ENCODE measurements around the gene HTRA1. TPM values are rescaled to one million over a fixed set of nuclear protein-coding genes. Genes with fewer than 3 reads are reported as not detected.

HTRA1 gene
- polyA plus RNA-seq, 1 donor from 2014 or later: 1.4 TPM

DNA sequence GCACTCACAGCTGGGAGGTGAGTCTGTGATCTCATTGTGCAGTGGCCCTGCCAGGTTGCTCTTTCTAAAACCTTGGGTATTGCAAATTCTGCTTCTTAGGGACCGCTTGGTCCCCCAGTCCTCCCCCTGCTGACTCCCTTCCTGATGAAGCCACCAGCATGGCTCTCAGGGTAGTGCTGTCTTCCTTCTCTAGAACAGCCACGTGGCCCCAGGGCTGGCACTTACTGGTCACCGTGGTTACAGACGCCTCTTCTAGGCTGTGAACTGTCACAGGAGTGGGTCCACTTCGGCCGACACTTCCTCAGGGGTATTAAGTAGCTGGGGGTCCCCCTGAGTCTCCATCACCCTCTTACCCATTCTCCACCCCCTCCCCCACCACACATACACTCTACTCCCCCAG, 2.7 kb upstream of the HTRA1 start:
- Histone ChIP-seq H3K9me2 (ENCODE audit: insufficient read depth, low read length) (no peaks in the 10 kb centered on the region), H2AFZ (ENCODE audit: low read depth, low read length) (no peak overlapping the region), H3K79me2 (replicated peaks; ENCODE audit: insufficient read depth, low read length) (no peaks in the 10 kb centered on the region), H3K9me3 (ENCODE audit: low read length) (no peaks in the 10 kb centered on the region), H3K4me3 (ENCODE audit: low read length) (no peak overlapping the region), H3K36me3 (ENCODE audit: insufficient read depth, low read length) (no peaks in the 10 kb centered on the region), H3K27me3 (ENCODE audit: insufficient read depth, low read depth, low read length) (peaks cover 41% of the 10 kb centered on the region), H4K20me1 (ENCODE audit: insufficient read depth) (no peaks in the 10 kb centered on the region), H3K27ac (ENCODE audit: low read length) (no peak overlapping the region), H3F3A (ENCODE audit: insufficient read depth, low read length, poor library complexity, severe bottlenecking) (no peaks in the 10 kb centered on the region), H3K4me2 (ENCODE audit: low read length) (no peak overlapping the region), H3K9ac (ENCODE audit: low read length) (no peak overlapping the region)
- no peak for TF ChIP-seq POLR2AphosphoS5 (IDR thresholded peaks at IDR 0.05)
- no peak for TF ChIP-seq TAF1 (IDR thresholded peaks at IDR 0.05; ENCODE audit: low read depth)
- TF ChIP-seq, protein P1, sequence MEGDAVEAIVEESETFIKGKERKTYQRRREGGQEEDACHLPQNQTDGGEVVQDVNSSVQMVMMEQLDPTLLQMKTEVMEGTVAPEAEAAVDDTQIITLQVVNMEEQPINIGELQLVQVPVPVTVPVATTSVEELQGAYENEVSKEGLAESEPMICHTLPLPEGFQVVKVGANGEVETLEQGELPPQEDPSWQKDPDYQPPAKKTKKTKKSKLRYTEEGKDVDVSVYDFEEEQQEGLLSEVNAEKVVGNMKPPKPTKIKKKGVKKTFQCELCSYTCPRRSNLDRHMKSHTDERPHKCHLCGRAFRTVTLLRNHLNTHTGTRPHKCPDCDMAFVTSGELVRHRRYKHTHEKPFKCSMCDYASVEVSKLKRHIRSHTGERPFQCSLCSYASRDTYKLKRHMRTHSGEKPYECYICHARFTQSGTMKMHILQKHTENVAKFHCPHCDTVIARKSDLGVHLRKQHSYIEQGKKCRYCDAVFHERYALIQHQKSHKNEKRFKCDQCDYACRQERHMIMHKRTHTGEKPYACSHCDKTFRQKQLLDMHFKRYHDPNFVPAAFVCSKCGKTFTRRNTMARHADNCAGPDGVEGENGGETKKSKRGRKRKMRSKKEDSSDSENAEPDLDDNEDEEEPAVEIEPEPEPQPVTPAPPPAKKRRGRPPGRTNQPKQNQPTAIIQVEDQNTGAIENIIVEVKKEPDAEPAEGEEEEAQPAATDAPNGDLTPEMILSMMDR (IDR thresholded peaks at IDR 0.05; ENCODE audit: poor library complexity, severe bottlenecking): no peak
- no peak for TF ChIP-seq SMC3 (conservative IDR thresholded peaks at IDR 0.05; ENCODE audit: poor library complexity)
- TF ChIP-seq MXI1 (conservative IDR thresholded peaks at IDR 0.05; ENCODE audit: poor library complexity, severe bottlenecking): no peak
- TF ChIP-seq, protein P2, sequence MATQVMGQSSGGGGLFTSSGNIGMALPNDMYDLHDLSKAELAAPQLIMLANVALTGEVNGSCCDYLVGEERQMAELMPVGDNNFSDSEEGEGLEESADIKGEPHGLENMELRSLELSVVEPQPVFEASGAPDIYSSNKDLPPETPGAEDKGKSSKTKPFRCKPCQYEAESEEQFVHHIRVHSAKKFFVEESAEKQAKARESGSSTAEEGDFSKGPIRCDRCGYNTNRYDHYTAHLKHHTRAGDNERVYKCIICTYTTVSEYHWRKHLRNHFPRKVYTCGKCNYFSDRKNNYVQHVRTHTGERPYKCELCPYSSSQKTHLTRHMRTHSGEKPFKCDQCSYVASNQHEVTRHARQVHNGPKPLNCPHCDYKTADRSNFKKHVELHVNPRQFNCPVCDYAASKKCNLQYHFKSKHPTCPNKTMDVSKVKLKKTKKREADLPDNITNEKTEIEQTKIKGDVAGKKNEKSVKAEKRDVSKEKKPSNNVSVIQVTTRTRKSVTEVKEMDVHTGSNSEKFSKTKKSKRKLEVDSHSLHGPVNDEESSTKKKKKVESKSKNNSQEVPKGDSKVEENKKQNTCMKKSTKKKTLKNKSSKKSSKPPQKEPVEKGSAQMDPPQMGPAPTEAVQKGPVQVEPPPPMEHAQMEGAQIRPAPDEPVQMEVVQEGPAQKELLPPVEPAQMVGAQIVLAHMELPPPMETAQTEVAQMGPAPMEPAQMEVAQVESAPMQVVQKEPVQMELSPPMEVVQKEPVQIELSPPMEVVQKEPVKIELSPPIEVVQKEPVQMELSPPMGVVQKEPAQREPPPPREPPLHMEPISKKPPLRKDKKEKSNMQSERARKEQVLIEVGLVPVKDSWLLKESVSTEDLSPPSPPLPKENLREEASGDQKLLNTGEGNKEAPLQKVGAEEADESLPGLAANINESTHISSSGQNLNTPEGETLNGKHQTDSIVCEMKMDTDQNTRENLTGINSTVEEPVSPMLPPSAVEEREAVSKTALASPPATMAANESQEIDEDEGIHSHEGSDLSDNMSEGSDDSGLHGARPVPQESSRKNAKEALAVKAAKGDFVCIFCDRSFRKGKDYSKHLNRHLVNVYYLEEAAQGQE (IDR thresholded peaks at IDR 0.05; ENCODE audit: borderline replicate concordance): no peak
- TF ChIP-seq EZH2 (IDR thresholded peaks at IDR 0.05; ENCODE audit: borderline replicate concordance, insufficient read depth, low read length, poor library complexity, severe bottlenecking): no peak

DNA sequence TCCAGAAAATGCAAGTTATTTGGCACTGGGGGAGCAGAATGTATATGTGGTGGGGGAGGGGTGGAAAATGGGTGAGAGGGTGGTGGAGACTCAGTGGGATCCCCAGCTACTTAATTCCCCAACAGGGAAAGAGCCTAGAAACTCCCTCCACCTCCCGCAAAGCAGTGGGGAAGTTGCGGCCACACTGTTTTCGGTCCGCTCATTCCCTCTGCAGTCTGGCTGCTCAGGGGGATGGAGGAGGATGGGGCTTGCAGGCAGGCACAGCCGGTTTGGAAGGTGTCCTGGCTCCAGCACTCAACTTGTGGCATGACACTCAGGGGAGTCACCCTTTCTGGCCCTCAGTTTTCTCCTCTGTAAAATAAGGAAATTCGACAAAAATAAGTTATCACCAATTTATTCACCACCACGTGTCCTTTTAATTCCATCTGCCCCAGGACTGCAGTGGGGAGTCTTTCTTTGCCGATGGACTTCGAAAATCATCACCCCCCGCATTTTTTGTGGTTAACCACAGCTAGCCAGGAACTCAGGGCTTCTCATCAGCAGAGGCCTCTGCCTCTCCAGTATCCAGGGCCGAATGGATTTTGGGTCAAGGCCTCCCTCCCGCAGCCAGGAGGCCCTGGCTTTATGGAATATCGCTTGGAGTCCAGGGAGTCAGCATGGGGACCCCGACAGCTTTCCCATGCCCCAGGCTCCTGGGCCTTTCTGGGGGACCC, 1.6 kb upstream of the HTRA1 start:
- no peaks in the 10 kb centered on the region for H3F3A ChIP-seq (ENCODE audit: insufficient read depth, low read length, poor library complexity, severe bottlenecking)
- no peak for TF ChIP-seq EP300 (conservative IDR thresholded peaks at IDR 0.05; ENCODE audit: poor library complexity, severe bottlenecking)
- TF ChIP-seq RAD21 (conservative IDR thresholded peaks at IDR 0.05): no peak
- TF ChIP-seq, protein P2 (IDR thresholded peaks at IDR 0.05; ENCODE audit: borderline replicate concordance): no peak
- no peak for TF ChIP-seq MXI1 (conservative IDR thresholded peaks at IDR 0.05; ENCODE audit: poor library complexity, severe bottlenecking)
- TF ChIP-seq EZH2 (IDR thresholded peaks at IDR 0.05; ENCODE audit: borderline replicate concordance, insufficient read depth, low read length, poor library complexity, severe bottlenecking): no peak
- no peak for TF ChIP-seq SMC3 (conservative IDR thresholded peaks at IDR 0.05; ENCODE audit: poor library complexity)
- TF ChIP-seq POLR2AphosphoS5 (IDR thresholded peaks at IDR 0.05): no peak
- TF ChIP-seq, protein P1 (IDR thresholded peaks at IDR 0.05; ENCODE audit: poor library complexity, severe bottlenecking): no peak
- no peak for TF ChIP-seq TAF1 (IDR thresholded peaks at IDR 0.05; ENCODE audit: low read depth)
- no peak overlapping the region for H3K9ac ChIP-seq (ENCODE audit: low read length)
- no peaks in the 10 kb centered on the region for H3K36me3 ChIP-seq (ENCODE audit: insufficient read depth, low read length)
- H3K27me3 ChIP-seq (ENCODE audit: insufficient read depth, low read depth, low read length): peaks cover 46% of the 10 kb centered on the region
- H3K4me3 ChIP-seq (ENCODE audit: low read length): no peak overlapping the region
- no peaks in the 10 kb centered on the region for H3K9me3 ChIP-seq (ENCODE audit: low read length)
- H3K4me2 ChIP-seq (ENCODE audit: low read length): no peak overlapping the region
- no peaks in the 10 kb centered on the region for H4K20me1 ChIP-seq (ENCODE audit: insufficient read depth)
- no peaks in the 10 kb centered on the region for H3K9me2 ChIP-seq (ENCODE audit: insufficient read depth, low read length)
- H3K79me2 ChIP-seq (replicated peaks; ENCODE audit: insufficient read depth, low read length): no peaks in the 10 kb centered on the region
- H2AFZ ChIP-seq (ENCODE audit: low read depth, low read length): no peak overlapping the region
- H3K27ac ChIP-seq (ENCODE audit: low read length): no peak overlapping the region
